ENCODE results near the gene CARD8. TPM values are rescaled to one million over a fixed set of nuclear protein-coding genes. Genes with fewer than 3 reads are reported as not detected.

The CARD8 gene
- total and polyA plus RNA-seq, 2 experiments from 2014 or later, result 16.6 to 17.1 TPM

DNA sequence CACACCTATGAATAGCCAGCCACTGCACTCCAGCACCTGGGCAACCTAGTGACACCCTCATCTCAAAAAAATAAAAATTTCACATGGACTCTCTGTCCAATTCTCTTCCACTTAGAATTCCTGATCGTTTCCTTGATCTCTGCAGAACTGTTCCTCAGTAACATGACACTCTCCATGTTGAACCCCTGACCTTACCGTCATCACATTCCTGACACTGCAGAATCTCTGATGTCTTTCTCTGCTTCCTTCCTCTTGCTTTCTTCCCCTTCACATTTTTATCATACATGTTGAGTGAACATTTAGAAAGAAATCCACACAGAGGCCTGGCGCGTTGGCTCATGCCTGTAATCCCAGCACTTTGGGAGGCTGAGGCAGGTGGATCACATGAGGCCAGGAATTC lies 29.2 kb upstream of the CARD8 start:
- H3K4me1 Mint-ChIP-seq, result peaks cover 9% of the 10 kb centered on the region; the same call in 2 of the 3 replicates
- Histone ChIP-seq H3K4me1 (ENCODE audit: insufficient read depth) (peaks cover 8% of the 10 kb centered on the region; the same call in 1 of the 2 replicates), H3K36me3 (ENCODE audit: insufficient read depth) (peaks cover 43% of the 10 kb centered on the region), H3K4me3 (no peak overlapping the region), H3F3A (replicated peaks; ENCODE audit: low read depth) (peaks cover 17% of the 10 kb centered on the region; the same call in 1 of the 2 replicates), H4K20me1 (replicated peaks; ENCODE audit: insufficient read depth) (peaks cover 10% of the 10 kb centered on the region; the same call in 1 of the 2 replicates), H3K27ac (ENCODE audit: low read depth) (no peak overlapping the region), H3K9me2 (ENCODE audit: insufficient read depth) (no peaks in the 10 kb centered on the region), H3K4me2 (no peak overlapping the region), H3K27me3 (ENCODE audit: insufficient read depth) (no peaks in the 10 kb centered on the region), H2AFZ (no peak overlapping the region), H3K79me2 (replicated peaks; ENCODE audit: insufficient read depth) (0 out of 2 replicates have a peak, but pooled peaks cover 5% of the 10 kb centered on the region)
- TF ChIP-seq EZH2 (IDR thresholded peaks at IDR 0.05; ENCODE audit: low read depth, unreplicated experiment) (no peak), EZH2phosphoT487 (IDR thresholded peaks at IDR 0.05; ENCODE audit: unreplicated experiment) (no peak), ZNF331 (CRISPR knock-in tag; IDR thresholded peaks at IDR 0.05; ENCODE audit: low read depth) (no peak), ZNF114 (CRISPR knock-in tag; IDR thresholded peaks at IDR 0.05) (no peak), POLR2AphosphoS5 (IDR thresholded peaks at IDR 0.05; ENCODE audit: low read depth) (no peak), CREB1 (CRISPR knock-in tag; IDR thresholded peaks at IDR 0.05; ENCODE audit: low read depth) (no peak), NANOG (IDR thresholded peaks at IDR 0.05; ENCODE audit: borderline replicate concordance) (no peak), JUNB (IDR thresholded peaks at IDR 0.05; ENCODE audit: unreplicated experiment) (no peak), STAT1 (IDR thresholded peaks at IDR 0.05; ENCODE audit: unreplicated experiment) (no peak)
- TF ChIP-seq, protein P1, sequence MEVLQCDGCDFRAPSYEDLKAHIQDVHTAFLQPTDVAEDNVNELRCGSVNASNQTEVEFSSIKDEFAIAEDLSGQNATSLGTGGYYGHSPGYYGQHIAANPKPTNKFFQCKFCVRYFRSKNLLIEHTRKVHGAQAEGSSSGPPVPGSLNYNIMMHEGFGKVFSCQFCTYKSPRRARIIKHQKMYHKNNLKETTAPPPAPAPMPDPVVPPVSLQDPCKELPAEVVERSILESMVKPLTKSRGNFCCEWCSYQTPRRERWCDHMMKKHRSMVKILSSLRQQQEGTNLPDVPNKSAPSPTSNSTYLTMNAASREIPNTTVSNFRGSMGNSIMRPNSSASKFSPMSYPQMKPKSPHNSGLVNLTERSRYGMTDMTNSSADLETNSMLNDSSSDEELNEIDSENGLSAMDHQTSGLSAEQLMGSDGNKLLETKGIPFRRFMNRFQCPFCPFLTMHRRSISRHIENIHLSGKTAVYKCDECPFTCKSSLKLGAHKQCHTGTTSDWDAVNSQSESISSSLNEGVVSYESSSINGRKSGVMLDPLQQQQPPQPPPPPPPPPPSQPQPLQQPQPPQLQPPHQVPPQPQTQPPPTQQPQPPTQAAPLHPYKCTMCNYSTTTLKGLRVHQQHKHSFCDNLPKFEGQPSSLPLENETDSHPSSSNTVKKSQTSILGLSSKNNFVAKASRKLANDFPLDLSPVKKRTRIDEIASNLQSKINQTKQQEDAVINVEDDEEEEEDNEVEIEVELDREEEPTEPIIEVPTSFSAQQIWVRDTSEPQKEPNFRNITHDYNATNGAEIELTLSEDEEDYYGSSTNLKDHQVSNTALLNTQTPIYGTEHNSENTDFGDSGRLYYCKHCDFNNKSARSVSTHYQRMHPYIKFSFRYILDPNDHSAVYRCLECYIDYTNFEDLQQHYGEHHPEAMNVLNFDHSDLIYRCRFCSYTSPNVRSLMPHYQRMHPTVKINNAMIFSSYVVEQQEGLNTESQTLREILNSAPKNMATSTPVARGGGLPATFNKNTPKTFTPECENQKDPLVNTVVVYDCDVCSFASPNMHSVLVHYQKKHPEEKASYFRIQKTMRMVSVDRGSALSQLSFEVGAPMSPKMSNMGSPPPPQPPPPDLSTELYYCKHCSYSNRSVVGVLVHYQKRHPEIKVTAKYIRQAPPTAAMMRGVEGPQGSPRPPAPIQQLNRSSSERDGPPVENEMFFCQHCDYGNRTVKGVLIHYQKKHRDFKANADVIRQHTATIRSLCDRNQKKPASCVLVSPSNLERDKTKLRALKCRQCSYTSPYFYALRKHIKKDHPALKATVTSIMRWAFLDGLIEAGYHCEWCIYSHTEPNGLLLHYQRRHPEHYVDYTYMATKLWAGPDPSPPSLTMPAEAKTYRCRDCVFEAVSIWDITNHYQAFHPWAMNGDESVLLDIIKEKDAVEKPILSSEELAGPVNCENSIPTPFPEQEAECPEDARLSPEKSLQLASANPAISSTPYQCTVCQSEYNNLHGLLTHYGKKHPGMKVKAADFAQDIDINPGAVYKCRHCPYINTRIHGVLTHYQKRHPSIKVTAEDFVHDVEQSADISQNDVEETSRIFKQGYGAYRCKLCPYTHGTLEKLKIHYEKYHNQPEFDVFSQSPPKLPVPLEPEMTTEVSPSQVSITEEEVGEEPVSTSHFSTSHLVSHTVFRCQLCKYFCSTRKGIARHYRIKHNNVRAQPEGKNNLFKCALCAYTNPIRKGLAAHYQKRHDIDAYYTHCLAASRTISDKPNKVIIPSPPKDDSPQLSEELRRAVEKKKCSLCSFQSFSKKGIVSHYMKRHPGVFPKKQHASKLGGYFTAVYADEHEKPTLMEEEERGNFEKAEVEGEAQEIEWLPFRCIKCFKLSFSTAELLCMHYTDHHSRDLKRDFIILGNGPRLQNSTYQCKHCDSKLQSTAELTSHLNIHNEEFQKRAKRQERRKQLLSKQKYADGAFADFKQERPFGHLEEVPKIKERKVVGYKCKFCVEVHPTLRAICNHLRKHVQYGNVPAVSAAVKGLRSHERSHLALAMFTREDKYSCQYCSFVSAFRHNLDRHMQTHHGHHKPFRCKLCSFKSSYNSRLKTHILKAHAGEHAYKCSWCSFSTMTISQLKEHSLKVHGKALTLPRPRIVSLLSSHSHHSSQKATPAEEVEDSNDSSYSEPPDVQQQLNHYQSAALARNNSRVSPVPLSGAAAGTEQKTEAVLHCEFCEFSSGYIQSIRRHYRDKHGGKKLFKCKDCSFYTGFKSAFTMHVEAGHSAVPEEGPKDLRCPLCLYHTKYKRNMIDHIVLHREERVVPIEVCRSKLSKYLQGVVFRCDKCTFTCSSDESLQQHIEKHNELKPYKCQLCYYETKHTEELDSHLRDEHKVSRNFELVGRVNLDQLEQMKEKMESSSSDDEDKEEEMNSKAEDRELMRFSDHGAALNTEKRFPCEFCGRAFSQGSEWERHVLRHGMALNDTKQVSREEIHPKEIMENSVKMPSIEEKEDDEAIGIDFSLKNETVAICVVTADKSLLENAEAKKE (CRISPR knock-in tag; IDR thresholded peaks at IDR 0.05), result no peak
- TF ChIP-seq, protein P2, sequence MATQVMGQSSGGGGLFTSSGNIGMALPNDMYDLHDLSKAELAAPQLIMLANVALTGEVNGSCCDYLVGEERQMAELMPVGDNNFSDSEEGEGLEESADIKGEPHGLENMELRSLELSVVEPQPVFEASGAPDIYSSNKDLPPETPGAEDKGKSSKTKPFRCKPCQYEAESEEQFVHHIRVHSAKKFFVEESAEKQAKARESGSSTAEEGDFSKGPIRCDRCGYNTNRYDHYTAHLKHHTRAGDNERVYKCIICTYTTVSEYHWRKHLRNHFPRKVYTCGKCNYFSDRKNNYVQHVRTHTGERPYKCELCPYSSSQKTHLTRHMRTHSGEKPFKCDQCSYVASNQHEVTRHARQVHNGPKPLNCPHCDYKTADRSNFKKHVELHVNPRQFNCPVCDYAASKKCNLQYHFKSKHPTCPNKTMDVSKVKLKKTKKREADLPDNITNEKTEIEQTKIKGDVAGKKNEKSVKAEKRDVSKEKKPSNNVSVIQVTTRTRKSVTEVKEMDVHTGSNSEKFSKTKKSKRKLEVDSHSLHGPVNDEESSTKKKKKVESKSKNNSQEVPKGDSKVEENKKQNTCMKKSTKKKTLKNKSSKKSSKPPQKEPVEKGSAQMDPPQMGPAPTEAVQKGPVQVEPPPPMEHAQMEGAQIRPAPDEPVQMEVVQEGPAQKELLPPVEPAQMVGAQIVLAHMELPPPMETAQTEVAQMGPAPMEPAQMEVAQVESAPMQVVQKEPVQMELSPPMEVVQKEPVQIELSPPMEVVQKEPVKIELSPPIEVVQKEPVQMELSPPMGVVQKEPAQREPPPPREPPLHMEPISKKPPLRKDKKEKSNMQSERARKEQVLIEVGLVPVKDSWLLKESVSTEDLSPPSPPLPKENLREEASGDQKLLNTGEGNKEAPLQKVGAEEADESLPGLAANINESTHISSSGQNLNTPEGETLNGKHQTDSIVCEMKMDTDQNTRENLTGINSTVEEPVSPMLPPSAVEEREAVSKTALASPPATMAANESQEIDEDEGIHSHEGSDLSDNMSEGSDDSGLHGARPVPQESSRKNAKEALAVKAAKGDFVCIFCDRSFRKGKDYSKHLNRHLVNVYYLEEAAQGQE (IDR thresholded peaks at IDR 0.05; ENCODE audit: unreplicated experiment), result no peak
- TF ChIP-seq, protein P3, sequence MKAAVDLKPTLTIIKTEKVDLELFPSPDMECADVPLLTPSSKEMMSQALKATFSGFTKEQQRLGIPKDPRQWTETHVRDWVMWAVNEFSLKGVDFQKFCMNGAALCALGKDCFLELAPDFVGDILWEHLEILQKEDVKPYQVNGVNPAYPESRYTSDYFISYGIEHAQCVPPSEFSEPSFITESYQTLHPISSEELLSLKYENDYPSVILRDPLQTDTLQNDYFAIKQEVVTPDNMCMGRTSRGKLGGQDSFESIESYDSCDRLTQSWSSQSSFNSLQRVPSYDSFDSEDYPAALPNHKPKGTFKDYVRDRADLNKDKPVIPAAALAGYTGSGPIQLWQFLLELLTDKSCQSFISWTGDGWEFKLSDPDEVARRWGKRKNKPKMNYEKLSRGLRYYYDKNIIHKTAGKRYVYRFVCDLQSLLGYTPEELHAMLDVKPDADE (IDR thresholded peaks at IDR 0.05), result no peak
- TF ChIP-seq, protein P4, sequence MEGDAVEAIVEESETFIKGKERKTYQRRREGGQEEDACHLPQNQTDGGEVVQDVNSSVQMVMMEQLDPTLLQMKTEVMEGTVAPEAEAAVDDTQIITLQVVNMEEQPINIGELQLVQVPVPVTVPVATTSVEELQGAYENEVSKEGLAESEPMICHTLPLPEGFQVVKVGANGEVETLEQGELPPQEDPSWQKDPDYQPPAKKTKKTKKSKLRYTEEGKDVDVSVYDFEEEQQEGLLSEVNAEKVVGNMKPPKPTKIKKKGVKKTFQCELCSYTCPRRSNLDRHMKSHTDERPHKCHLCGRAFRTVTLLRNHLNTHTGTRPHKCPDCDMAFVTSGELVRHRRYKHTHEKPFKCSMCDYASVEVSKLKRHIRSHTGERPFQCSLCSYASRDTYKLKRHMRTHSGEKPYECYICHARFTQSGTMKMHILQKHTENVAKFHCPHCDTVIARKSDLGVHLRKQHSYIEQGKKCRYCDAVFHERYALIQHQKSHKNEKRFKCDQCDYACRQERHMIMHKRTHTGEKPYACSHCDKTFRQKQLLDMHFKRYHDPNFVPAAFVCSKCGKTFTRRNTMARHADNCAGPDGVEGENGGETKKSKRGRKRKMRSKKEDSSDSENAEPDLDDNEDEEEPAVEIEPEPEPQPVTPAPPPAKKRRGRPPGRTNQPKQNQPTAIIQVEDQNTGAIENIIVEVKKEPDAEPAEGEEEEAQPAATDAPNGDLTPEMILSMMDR (conservative IDR thresholded peaks at IDR 0.05; ENCODE audit: low read depth in 2 of 2), result no peak
- peaks cover 7% of the 10 kb centered on the region for H3K9me3 Mint-ChIP-seq
- no peak for DNase-seq (ENCODE audit: low spot score)
- H3K27ac Mint-ChIP-seq, result no peak overlapping the region
- peaks cover 85% of the 10 kb centered on the region for H3K36me3 Mint-ChIP-seq (ENCODE audit: low read depth)
- no peak overlapping the region for H3K4me3 Mint-ChIP-seq
- ATAC-seq, result no peak
- peaks cover 4% of the 10 kb centered on the region for H3K27me3 Mint-ChIP-seq (ENCODE audit: insufficient read depth, low read depth, poor library complexity)

All from GM23338 (cell line).